ENCODE measurements around the gene NRTN. TPM values are rescaled to one million over a fixed set of nuclear protein-coding genes. Genes with fewer than 3 reads are reported as not detected.

NRTN gene
- total RNA-seq, 1 experiment from 2014 or later = 4.6 TPM

DNA sequence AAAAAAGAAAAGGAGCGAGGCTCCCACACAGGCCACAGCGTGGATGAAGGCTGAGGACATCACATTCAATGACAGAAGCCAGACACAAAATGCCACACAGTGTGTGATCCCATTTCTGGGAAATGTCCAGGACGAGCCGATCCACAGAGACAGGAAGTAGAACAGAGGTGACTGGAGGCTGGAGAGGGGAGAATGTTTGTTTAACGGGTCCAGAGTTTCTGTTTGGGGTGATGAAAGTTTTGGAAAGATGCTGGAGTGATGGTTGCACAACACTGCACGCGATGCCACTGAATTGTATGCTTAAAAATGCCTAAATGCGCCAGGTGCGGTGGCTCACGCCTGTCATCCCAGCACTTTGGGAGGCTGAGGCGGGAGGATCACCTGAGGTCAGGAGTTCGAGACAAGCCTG, 66.1 kb downstream of the NRTN start:
- Histone ChIP-seq H4K20me1 (ENCODE audit: control insufficient read depth, insufficient read depth, insufficient read length) (no peaks in the 10 kb centered on the region), H2BK12ac (ENCODE audit: insufficient read length, low read depth, low read length) (no peak overlapping the region), H2BK20ac (ENCODE audit: low read depth, low read length, poor library complexity, severe bottlenecking) (no peak overlapping the region), H2BK15ac (ENCODE audit: low read depth, low read length) (no peak overlapping the region), H3K56ac (ENCODE audit: insufficient read length, low read depth, low read length) (no peak overlapping the region), H3K9ac (ENCODE audit: extremely low read depth, insufficient read length, low read length) (no peak overlapping the region), H3K79me1 (ENCODE audit: insufficient read depth, low read depth, low read length, poor library complexity, severe bottlenecking) (no peaks in the 10 kb centered on the region), H2BK120ac (ENCODE audit: low read depth, low read length, poor library complexity, severe bottlenecking) (no peak overlapping the region), H2AFZ (ENCODE audit: low read length) (no peak overlapping the region), H3K23ac (ENCODE audit: insufficient read length, low read depth, low read length) (no peak overlapping the region), H3K18ac (ENCODE audit: insufficient read length, low read depth, low read length) (no peak overlapping the region), H2AK5ac (ENCODE audit: insufficient read length, low read length) (no peak overlapping the region), H4K5ac (ENCODE audit: insufficient read length, low read depth, low read length) (no peak overlapping the region), H3K14ac (ENCODE audit: insufficient read depth, low read length) (no peak overlapping the region), H3K23me2 (ENCODE audit: insufficient read length, low read depth, low read length, poor library complexity, severe bottlenecking) (no peaks in the 10 kb centered on the region), H3K27me3 (ENCODE audit: insufficient read depth, low read length) (no peaks in the 10 kb centered on the region), H3T11ph (ENCODE audit: low read length) (no peak overlapping the region), H4K8ac (replicated peaks; ENCODE audit: insufficient read length, low read depth, low read length) (no peak overlapping the region), H4K91ac (ENCODE audit: insufficient read length, low read depth, low read length) (no peak overlapping the region), H3K27ac (ENCODE audit: insufficient read length, low read depth, low read length) (no peak overlapping the region), H3K4me1 (ENCODE audit: insufficient read depth, low read length) (no peaks in the 10 kb centered on the region), H2BK5ac (ENCODE audit: insufficient read length, low read length) (no peak overlapping the region), H3K4me2 (ENCODE audit: insufficient read depth, insufficient read length, low read length) (no peak overlapping the region), H3K79me2 (ENCODE audit: insufficient read depth, low read length) (no peaks in the 10 kb centered on the region), H3K4ac (ENCODE audit: low read depth, low read length) (no peak overlapping the region), H3K9me3 (ENCODE audit: control insufficient read depth, low read depth, low read length) (no peaks in the 10 kb centered on the region)
- DNase-seq = no peak
- H3K27ac Mint-ChIP-seq = no peak overlapping the region
- H3K36me3 Mint-ChIP-seq (ENCODE audit: insufficient read depth in 1 of 3, low read depth in 3 of 3) = no peaks in the 10 kb centered on the region; a peak in 1 of 7 replicates
- H3K9me3 Mint-ChIP-seq = no peaks in the 10 kb centered on the region
- TF ChIP-seq, protein P1, sequence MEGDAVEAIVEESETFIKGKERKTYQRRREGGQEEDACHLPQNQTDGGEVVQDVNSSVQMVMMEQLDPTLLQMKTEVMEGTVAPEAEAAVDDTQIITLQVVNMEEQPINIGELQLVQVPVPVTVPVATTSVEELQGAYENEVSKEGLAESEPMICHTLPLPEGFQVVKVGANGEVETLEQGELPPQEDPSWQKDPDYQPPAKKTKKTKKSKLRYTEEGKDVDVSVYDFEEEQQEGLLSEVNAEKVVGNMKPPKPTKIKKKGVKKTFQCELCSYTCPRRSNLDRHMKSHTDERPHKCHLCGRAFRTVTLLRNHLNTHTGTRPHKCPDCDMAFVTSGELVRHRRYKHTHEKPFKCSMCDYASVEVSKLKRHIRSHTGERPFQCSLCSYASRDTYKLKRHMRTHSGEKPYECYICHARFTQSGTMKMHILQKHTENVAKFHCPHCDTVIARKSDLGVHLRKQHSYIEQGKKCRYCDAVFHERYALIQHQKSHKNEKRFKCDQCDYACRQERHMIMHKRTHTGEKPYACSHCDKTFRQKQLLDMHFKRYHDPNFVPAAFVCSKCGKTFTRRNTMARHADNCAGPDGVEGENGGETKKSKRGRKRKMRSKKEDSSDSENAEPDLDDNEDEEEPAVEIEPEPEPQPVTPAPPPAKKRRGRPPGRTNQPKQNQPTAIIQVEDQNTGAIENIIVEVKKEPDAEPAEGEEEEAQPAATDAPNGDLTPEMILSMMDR (conservative IDR thresholded peaks at IDR 0.05) = no peak
- no peaks in the 10 kb centered on the region; a peak in 1 of 4 replicates for H3K4me1 Mint-ChIP-seq
- WGBS (ENCODE audit: extremely low coverage, insufficient read length, low lambda C conversion rate) = no CpG with 5 or more reads among the region's 12 CpGs
- H3K27me3 Mint-ChIP-seq (ENCODE audit: low read depth) = peaks cover 10% of the 10 kb centered on the region
- no peak overlapping the region for H3K4me3 Mint-ChIP-seq

Data from H9 (cell line).